Medulla oblongata (tissue), 1 donor: ENCODE measurements around the gene IMPDH1.
A peak's percentile ranks its signal among the peaks of the same experiment; 100 is the strongest.

Source experiments
- DNase-seq: peaks from one replicate; pipeline ENCODE4 v3.0.0-alpha.2; 2015; ENCODE audit errors: extremely low spot score

IMPDH1 gene

GRCh38 chr7:128359939-128360338, 49.8 kb downstream of the IMPDH1 start:
- no peak for DNase-seq

- DNase-seq: no peak
These were observed 50.4 kb downstream of the IMPDH1 start for GRCh38 chr7:128359336-128359735.

GRCh38 chr7:128358233-128358632, 51.5 kb downstream of the IMPDH1 start:
- no peak for DNase-seq

GRCh38 chr7:128357217-128357613, 52.6 kb downstream of the IMPDH1 start:
- no peak for DNase-seq

- no peak for DNase-seq
These were observed 53.1 kb downstream of the IMPDH1 start for GRCh38 chr7:128356546-128357216.

GRCh38 chr7:128353610-128354009, 56.2 kb downstream of the IMPDH1 start:
- no peak for DNase-seq

GRCh38 chr7:128353189-128353588, 56.6 kb downstream of the IMPDH1 start:
- DNase-seq: no peak

- DNase-seq: no peak
These were observed 57.1 kb downstream of the IMPDH1 start for GRCh38 chr7:128352636-128353035.

- peak; percentile 19 for DNase-seq
These were observed 57.6 kb downstream of the IMPDH1 start for GRCh38 chr7:128352153-128352537.

GRCh38 chr7:128351296-128352152, 58.3 kb downstream of the IMPDH1 start:
- no peak for DNase-seq

GRCh38 chr7:128350708-128351295, 59.0 kb downstream of the IMPDH1 start:
- DNase-seq: no peak

GRCh38 chr7:128349466-128349825, 60.3 kb downstream of the IMPDH1 start:
- no peak for DNase-seq

- peak; percentile 73 for DNase-seq
These were observed 62.1 kb downstream of the IMPDH1 start for GRCh38 chr7:128347647-128348097.

- DNase-seq: no peak
These were observed 65.4 kb downstream of the IMPDH1 start for GRCh38 chr7:128344431-128344774.

GRCh38 chr7:128343554-128344430, 66.0 kb downstream of the IMPDH1 start, which contains the start of gene RBM28:
TSS of gene RBM28 (minus strand) at chr7:128343908. CDS start at chr7:128343793, 115 bp downstream.
- peak; percentile 92 for DNase-seq
